Left kidney (tissue), 2 donors: ENCODE measurements around the gene TMEM154. TPM values are rescaled to one million over a fixed set of nuclear protein-coding genes. Genes with fewer than 3 reads are reported as not detected.

Experiments used
- DNase-seq: peaks from one replicate; pipeline ENCODE4 v3.0.0-alpha.2; 2013
- polyA plus RNA-seq: library from polyadenylated mRNA; unstranded; fragments of 120-200 nt; gene quantifications from one replicate; pipeline ENCODE4 v1.2.1, GENCODE V29; 2013; ENCODE audit not compliant: insufficient read length

Gene TMEM154
- polyA plus RNA-seq, 1 donor: 1.5 TPM

DNA sequence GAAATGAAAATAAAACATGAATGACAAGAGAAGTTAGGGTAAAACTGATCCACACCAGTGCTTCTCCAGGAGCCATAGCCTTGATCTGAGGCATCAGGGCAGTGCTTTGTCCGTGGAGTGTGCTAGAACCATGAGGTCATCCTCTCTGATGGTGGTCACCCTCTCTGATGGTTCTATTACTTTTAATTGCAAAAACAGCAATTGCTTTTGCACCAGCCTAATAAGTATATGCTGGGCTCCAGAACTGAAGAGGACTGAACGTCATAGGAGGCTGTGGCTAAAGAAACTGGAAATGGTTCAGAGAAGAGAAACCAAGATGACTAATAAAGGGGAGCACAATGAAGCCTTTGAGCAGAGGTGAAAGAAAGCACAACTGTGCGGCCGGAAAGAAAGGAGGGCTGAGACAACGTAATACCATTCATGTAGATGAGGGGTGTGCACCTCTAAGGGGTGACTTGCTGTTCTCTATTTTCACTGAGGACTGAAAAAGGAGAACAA is 17.0 kb upstream of the TMEM154 start:
- no peak for DNase-seq

GRCh38 chr4:152693871-152694270 is 14.1 kb upstream of the TMEM154 start:
- no peak for DNase-seq

GRCh38 chr4:152691761-152692160 is 12.0 kb upstream of the TMEM154 start:
- no peak for DNase-seq

GRCh38 chr4:152690706-152691651 is 11.2 kb upstream of the TMEM154 start:
- no peak for DNase-seq

DNA sequence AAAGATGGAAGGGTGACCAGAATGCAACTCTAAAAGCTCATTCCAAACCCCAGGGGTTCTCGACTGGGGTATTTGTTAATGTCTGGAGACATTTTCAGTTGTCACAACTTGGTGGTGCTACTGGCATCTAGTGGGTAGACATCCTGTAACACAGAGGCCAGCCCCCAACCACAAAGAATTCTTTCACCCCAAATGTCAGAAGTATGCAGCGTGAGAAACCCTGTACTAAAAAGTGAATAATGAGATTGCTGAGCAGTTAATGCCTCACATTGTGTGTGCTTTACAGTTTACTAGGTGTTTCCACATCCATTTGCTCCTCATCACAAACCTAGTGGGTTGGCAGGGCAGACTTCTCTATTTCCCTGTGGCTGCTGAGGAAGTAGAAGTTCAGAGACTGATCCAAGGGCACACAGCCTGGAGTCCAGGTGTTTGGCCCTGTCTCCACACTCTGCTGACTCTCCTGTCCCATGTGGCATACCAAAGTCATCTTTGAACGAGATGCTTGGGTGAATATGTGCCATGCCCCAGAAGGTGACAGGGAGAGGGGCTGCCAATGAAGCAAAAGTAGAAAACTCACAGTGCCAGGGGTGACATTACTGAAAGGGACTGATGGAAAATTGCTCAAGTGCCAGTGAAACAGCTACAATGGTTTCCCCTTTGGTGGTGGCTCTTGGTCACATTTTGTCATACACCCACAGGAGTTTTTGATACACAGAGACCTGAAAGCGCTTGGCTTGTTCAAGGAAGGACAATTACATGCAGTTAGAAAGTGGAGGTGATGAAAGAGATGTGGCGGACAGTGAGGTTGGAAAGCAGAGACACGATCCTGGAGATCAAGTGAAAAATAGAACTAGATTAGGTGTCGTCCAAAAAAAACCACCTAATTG is 10.1 kb upstream of the TMEM154 start:
- DNase-seq: no peak

DNA sequence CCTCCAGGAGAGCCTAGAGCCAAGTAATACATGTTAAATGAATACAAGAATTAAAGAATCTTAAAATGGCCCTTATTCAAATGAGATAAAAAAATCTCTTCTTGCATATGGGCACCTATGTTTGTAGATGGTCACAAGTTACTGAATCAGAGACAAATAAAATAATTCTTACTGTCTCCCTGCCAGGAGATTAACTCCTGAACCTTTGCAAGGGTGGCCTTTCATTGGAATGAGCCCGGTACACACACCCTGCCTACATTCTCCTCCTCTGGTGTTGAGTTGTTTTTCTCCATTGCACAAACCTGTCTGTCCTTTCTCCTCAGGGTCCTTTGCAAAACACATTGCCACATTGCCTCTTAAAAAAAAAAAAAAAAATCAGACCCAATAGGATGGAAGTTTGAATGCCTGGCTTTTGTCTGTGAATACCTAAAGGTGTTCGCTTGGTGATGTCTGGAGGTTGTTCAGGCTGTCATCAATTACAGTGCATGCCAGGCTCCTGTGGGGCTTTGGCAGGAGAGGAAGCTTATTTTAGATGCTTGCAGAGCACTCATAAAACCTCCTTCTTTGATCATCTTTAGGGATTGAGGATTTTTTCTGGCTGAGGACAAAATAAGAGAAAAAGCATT is 8.3 kb upstream of the TMEM154 start:
- DNase-seq: no peak

- DNase-seq: no peak
Observed at GRCh38 chr4:152686452-152687013, 6.7 kb upstream of the TMEM154 start.

DNA sequence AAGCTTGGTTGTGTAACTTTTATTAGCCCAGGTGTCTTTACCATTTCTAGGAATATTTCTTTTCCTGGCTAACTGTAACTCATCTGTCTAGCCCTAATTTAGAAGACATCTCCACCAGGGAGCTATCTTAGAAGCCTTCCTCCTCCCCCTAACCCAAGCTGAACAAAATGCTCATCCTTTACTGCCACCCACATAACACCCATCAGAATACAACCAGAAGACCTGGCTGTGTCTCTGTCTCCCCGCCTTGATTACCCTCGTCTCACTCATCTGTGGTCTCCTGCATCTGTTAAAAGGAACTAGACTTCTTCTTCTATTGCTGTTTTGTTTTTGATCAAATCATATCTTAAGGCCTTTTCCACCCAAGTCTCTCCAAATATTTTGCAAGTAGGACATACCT is 4.8 kb upstream of the TMEM154 start:
- DNase-seq: no peak

GRCh38 chr4:152684007-152684406 is 4.2 kb upstream of the TMEM154 start:
- DNase-seq: no peak

- no peak for DNase-seq
Observed at GRCh38 chr4:152682143-152682941, 2.5 kb upstream of the TMEM154 start.

- no peak for DNase-seq
Observed at GRCh38 chr4:152680988-152681603, 1.3 kb upstream of the TMEM154 start.

GRCh38 chr4:152678841-152679240 is 956 bp downstream of the TMEM154 start:
- DNase-seq: no peak

DNA sequence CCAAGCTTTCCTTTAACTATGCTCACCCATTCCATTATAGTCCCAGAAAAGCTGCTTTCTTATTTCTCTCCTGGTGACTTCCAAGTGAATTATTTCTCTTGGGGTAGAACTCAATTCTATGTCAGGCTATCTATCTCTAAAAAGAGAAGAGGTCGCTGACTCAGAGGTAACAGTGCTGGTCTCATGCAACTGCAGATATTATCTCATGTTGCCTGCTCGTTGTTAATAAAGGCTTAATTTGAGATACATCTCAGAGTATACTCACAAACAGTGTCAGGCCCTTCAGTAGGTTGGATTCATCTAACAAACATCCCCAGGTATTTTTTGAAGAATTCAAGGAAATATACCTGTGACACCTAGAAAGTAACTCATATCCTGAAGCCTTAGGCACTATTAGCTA is 2.7 kb downstream of the TMEM154 start:
- DNase-seq: no peak

DNA sequence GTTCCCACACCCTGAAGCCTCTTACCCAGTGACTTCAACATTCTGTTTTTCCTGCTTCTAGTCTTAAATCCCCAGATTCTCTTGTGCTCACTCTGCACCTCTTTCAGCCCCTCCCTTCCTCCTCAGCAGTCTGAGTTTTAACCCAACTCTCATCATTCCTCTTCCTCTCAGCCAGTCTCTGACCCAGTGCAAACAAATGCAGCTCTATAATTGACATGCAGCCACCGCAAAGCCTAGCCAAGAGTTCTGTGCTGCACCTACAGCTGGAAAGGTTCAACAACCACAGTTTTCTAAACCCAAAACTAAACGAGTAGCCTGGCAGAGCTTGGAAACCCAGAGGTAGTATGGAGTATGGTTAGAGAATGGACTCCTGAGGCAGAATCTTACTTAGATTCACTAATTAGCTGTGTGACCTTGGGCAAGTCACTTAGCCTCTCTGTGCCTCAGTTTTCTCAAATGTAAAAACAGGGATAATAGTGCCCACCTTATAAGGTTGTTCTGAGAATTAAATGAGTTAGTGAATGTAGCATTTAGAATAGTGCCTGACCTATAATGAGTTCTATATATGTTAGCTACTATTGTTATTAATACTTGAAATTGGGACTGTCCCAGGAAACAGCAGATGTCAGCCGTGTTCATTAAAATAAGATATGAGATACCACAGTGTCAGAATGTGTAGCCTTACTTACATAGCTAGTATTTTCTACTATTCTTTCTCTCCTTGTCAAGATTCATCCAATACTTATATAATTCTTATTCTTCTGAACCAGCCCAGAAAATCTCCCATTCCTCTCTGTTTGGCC is 3.5 kb downstream of the TMEM154 start:
- no peak for DNase-seq

DNA sequence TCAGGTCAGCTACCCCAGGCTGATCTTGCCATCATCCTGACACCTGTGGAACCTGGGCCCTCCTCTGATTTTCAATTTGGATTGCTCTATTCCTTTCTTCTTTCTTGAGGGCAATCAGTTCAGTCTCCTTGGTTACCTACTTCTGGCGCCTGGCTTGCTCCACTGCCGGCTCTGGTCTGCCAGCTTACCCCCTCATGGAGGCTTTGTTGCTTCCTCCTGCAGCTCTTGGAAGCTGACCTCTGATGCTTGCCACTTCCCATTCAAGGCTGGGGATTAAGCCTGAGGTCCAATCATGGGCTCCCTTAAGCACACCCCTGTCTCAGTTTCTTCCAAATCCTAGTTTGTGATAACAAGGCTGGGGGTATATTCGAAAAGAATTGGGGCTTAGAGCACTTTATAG is 5.4 kb downstream of the TMEM154 start:
- no peak for DNase-seq

DNA sequence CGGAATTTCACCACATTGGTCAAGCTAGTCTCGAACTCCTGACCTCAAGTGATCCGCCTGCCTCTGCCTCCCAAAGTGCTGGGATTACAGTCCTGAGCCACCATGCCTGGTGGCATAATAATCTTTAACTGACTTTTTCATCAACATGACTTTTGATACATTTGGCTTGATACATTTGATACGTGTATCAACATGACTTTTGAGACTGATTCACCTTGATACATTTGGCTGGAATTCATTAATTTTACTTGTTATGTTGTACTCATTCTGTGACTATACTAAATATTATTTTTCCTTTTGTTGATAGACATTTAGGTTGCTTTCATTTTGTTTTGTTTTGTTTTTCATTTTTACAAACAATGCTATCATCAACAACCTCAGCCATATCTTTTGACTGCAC is 6.3 kb downstream of the TMEM154 start:
- no peak for DNase-seq

- DNase-seq: no peak
Observed at GRCh38 chr4:152672206-152673092, 7.3 kb downstream of the TMEM154 start.

DNA sequence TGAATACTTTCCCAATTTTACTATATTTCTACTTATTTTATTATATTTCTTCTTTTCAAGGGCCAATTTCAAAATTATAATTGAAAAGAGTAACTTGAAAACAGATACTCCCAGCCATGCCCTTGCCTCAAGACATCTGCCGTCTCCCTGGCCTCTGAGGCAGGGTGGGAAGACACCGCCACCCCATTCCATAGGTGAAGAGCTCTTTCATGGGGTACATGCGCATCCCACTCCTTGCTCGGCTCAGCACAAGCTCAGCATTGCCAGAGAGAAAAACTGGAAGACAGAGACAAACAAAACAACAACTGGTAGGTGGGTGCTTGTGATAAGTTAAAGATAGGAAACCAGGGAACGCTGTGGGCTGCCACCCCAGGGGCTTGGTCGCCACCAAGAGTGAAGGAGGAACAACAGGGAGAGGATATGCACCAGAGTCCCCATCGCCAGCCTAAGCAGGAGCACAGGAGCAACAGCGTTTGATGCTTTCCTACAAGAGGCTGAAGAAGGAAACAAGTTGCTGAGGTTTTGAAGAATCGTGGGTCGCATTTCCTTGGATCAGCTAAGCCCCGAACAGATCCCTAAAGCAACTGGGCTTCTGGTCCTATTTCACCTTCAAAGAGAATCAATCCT is 11.3 kb downstream of the TMEM154 start:
- no peak for DNase-seq
